HL-60 (cell line): ENCODE results near the gene ACTN2.

Source experiments
- GABPA ChIP-seq: IDR thresholded peaks from 2 replicates; pipeline ENCODE4 v1.6.1; 2012; ENCODE audit warnings: low read depth
- POLR2AphosphoS5 ChIP-seq: IDR thresholded peaks from 2 replicates; pipeline ENCODE4 v1.6.1; 2012; ENCODE audit warnings: low read depth
- TF ChIP-seq, protein P1 (sequence below): IDR thresholded peaks from one replicate; pipeline ENCODE4 v1.5.1; 2011; ENCODE audit warnings: low read length, control low read depth, inconsistent platforms; ENCODE audit not compliant: insufficient read depth

DNA sequence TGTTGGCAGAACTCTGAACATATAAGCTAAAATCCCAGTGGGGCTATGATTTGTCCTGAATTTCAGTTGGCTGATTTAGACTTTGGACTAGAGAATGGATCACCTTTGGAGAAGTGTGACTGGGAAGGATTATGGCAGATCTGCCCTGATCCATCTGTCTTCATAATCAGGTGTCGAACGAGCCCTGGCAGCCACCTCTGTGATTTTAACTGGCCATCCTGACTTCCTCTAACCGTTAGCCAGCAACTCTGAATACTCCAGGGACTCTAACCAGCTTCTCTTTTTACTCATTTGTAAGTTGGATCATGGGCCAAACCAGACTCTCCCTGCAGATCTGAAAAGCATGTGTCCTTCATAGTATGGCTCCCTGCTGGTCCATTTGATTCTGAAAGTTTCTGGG lies 32.0 kb downstream of the ACTN2 start:
- TF ChIP-seq, protein P1, sequence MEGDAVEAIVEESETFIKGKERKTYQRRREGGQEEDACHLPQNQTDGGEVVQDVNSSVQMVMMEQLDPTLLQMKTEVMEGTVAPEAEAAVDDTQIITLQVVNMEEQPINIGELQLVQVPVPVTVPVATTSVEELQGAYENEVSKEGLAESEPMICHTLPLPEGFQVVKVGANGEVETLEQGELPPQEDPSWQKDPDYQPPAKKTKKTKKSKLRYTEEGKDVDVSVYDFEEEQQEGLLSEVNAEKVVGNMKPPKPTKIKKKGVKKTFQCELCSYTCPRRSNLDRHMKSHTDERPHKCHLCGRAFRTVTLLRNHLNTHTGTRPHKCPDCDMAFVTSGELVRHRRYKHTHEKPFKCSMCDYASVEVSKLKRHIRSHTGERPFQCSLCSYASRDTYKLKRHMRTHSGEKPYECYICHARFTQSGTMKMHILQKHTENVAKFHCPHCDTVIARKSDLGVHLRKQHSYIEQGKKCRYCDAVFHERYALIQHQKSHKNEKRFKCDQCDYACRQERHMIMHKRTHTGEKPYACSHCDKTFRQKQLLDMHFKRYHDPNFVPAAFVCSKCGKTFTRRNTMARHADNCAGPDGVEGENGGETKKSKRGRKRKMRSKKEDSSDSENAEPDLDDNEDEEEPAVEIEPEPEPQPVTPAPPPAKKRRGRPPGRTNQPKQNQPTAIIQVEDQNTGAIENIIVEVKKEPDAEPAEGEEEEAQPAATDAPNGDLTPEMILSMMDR = no peak
- TF ChIP-seq POLR2AphosphoS5 (no peak), GABPA (no peak)
